HepG2 (cell line): ENCODE data around the gene ZNF771. TPM values are rescaled to one million over a fixed set of nuclear protein-coding genes. Genes with fewer than 3 reads are reported as not detected.

Experiments used
- BHLHE40 ChIP-seq: IDR thresholded peaks from 2 replicates; pipeline ENCODE4 v1.6.1; 2011; ENCODE audit warnings: low read length, improper control_type of control experiment
- CERS6 ChIP-seq: sonication (generic); formaldehyde crosslinking; IDR thresholded peaks from 2 replicates; pipeline ENCODE4 v1.5.0; 2020; ENCODE audit warnings: missing genetic modification reagents
- GABPB1 ChIP-seq: IDR thresholded peaks from 2 replicates; pipeline ENCODE4 v1.6.1; 2016; ENCODE audit warnings: mild to moderate bottlenecking, missing genetic modification reagents, moderate library complexity, missing compliant biosample characterization
- IKZF4 ChIP-seq: sonication (generic); formaldehyde crosslinking; IDR thresholded peaks from 2 replicates; pipeline ENCODE4 v1.5.1; 2020; ENCODE audit warnings: borderline replicate concordance, mild to moderate bottlenecking, low read depth, missing genetic modification reagents; ENCODE audit errors: not compliant biosample characterization
- JUND ChIP-seq: sonication (generic); formaldehyde crosslinking; IDR thresholded peaks from 2 replicates; pipeline ENCODE4 v1.8.0; 2022; ENCODE audit warnings: mild to moderate bottlenecking, missing genetic modification reagents
- KAT8 ChIP-seq: IDR thresholded peaks from 2 replicates; pipeline ENCODE4 v1.6.1; 2016; ENCODE audit warnings: missing genetic modification reagents, missing compliant biosample characterization
- MED8 ChIP-seq: sonication (generic); formaldehyde crosslinking; IDR thresholded peaks from 2 replicates; pipeline ENCODE4 v1.8.1; 2023; ENCODE audit warnings: mild to moderate bottlenecking, missing genetic modification reagents; ENCODE audit not compliant: insufficient replicate concordance
- NFYB ChIP-seq: sonication (generic); formaldehyde crosslinking; IDR thresholded peaks from 2 replicates; pipeline ENCODE4 v1.4.0; 2020; ENCODE audit warnings: missing genetic modification reagents
- REPIN1 ChIP-seq: sonication (generic); formaldehyde crosslinking; IDR thresholded peaks from 2 replicates; pipeline ENCODE4 v1.8.0; 2022; ENCODE audit warnings: missing genetic modification reagents, low read depth, mild to moderate bottlenecking, borderline replicate concordance
- SP2 ChIP-seq: sonication (generic); formaldehyde crosslinking; IDR thresholded peaks from 2 replicates; pipeline ENCODE4 v1.5.1; 2020; ENCODE audit warnings: mild to moderate bottlenecking, missing genetic modification reagents
- THAP11 ChIP-seq: IDR thresholded peaks from 2 replicates; pipeline ENCODE4 v1.6.1; 2016; ENCODE audit warnings: missing biosample characterization, missing genetic modification reagents
- TSC22D2 ChIP-seq: sonication (generic); formaldehyde crosslinking; IDR thresholded peaks from 2 replicates; pipeline ENCODE4 v1.5.1; 2020; ENCODE audit warnings: missing genetic modification reagents, mild to moderate bottlenecking, borderline replicate concordance
- U2AF2 ChIP-seq: fragments of 200-400 bp; formaldehyde crosslinking; IDR thresholded peaks from 2 replicates; pipeline ENCODE4 v1.6.1; 2017; ENCODE audit warnings: low read depth, mild to moderate bottlenecking, low read length
- ZBTB14 ChIP-seq: sonication (generic); formaldehyde crosslinking; IDR thresholded peaks from 2 replicates; pipeline ENCODE4 v1.4.0; 2020; ENCODE audit warnings: missing genetic modification reagents
- ZBTB26 ChIP-seq: IDR thresholded peaks from 2 replicates; pipeline ENCODE4 v1.6.1; 2016; ENCODE audit warnings: missing compliant biosample characterization, missing genetic modification reagents, borderline replicate concordance
- ZNF629 ChIP-seq: sonication (generic); formaldehyde crosslinking; conservative IDR thresholded peaks from 2 replicates; pipeline ENCODE4 v1.5.0; 2020; ENCODE audit warnings: missing genetic modification reagents
- ZNF724P ChIP-seq: sonication (generic); formaldehyde crosslinking; IDR thresholded peaks from 2 replicates; pipeline ENCODE4 v1.8.0; 2022; ENCODE audit warnings: missing genetic modification reagents, borderline replicate concordance
- ZNF747 ChIP-seq: sonication (generic); formaldehyde crosslinking; IDR thresholded peaks from 2 replicates; pipeline ENCODE4 v1.8.1; 2023; ENCODE audit warnings: missing genetic modification reagents, mild to moderate bottlenecking, borderline replicate concordance
- ZNF841 ChIP-seq: sonication (generic); formaldehyde crosslinking; IDR thresholded peaks from 2 replicates; pipeline ENCODE4 v1.8.1; 2023; ENCODE audit warnings: missing genetic modification reagents, borderline replicate concordance
- ZSCAN22 ChIP-seq: sonication (generic); formaldehyde crosslinking; IDR thresholded peaks from 2 replicates; pipeline ENCODE4 v1.4.0; 2020; ENCODE audit warnings: mild to moderate bottlenecking, missing genetic modification reagents
- polyA plus RNA-seq, 8 experiments: library from polyadenylated mRNA; depleted of rRNA in 3 of 8; stranded (reverse) in 7 of 8; unstranded in 1 of 8; fragments of >200 nt; fragmentation: Illumina TruSeq in 4 of 8; extraction: Trizol in 4 of 8; gene quantifications; 2 replicates each; pipeline versions ENCODE4 v1.2.1 to v1.2.3, GENCODE V29; 2011 to 2016; ENCODE audit warnings: low read depth in 4 of 8, missing spikeins in 1 of 8, mixed read lengths in 1 of 8; ENCODE audit not compliant: insufficient read depth in 1 of 8
- total RNA-seq, 5 experiments: library from RNA; depleted of rRNA; stranded (reverse); fragments of >200 nt; fragmentation: Illumina TruSeq; extraction: Trizol; gene quantifications; 2 replicates each; pipeline ENCODE4 v1.2.3, GENCODE V29; 2016; ENCODE audit warnings: low read depth in 1 of 5
- TF ChIP-seq, protein P1 (sequence below): sonication (generic); formaldehyde crosslinking; IDR thresholded peaks from 2 replicates; pipeline ENCODE4; 2020; ENCODE audit warnings: missing genetic modification reagents, mild to moderate bottlenecking, borderline replicate concordance

ZNF771 gene
- total and polyA plus RNA-seq, 2 of the 13 experiments (the other 11 are each of a cell fraction or from before 2014, with no cell fraction given): 5.0 to 11.8 TPM

GRCh38 chr16:30430428-30430970, 23.1 kb downstream of the ZNF771 start (continued):
- TF ChIP-seq, protein P1, sequence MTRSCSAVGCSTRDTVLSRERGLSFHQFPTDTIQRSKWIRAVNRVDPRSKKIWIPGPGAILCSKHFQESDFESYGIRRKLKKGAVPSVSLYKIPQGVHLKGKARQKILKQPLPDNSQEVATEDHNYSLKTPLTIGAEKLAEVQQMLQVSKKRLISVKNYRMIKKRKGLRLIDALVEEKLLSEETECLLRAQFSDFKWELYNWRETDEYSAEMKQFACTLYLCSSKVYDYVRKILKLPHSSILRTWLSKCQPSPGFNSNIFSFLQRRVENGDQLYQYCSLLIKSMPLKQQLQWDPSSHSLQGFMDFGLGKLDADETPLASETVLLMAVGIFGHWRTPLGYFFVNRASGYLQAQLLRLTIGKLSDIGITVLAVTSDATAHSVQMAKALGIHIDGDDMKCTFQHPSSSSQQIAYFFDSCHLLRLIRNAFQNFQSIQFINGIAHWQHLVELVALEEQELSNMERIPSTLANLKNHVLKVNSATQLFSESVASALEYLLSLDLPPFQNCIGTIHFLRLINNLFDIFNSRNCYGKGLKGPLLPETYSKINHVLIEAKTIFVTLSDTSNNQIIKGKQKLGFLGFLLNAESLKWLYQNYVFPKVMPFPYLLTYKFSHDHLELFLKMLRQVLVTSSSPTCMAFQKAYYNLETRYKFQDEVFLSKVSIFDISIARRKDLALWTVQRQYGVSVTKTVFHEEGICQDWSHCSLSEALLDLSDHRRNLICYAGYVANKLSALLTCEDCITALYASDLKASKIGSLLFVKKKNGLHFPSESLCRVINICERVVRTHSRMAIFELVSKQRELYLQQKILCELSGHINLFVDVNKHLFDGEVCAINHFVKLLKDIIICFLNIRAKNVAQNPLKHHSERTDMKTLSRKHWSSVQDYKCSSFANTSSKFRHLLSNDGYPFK (CRISPR knock-in tag): no peak
- no peak for TF ChIP-seq NFYB (CRISPR knock-in tag)
- TF ChIP-seq ZNF724P (CRISPR knock-in tag): peak; percentile 77; the same call in 1 of the 2 replicates
- peak; percentile 43; the same call in 1 of the 2 replicates for TF ChIP-seq TSC22D2 (CRISPR knock-in tag)
- TF ChIP-seq ZSCAN22 (CRISPR knock-in tag): 0 out of 2 replicates have a peak, but pooled peaks have one; percentile 16
- no peak; the same call in none of the 2 replicates for TF ChIP-seq ZBTB26 (CRISPR knock-in tag)
- TF ChIP-seq MED8: no peak
- TF ChIP-seq CERS6 (CRISPR knock-in tag): 0 out of 2 replicates have a peak, but pooled peaks have one; percentile 66
- no peak for TF ChIP-seq U2AF2
- no peak; the same call in 1 of the 2 replicates for TF ChIP-seq BHLHE40
- peak; percentile 54; the same call in 1 of the 2 replicates for TF ChIP-seq ZBTB14 (CRISPR knock-in tag)
- TF ChIP-seq ZNF841: no peak; the same call in 1 of the 2 replicates
- TF ChIP-seq ZNF747 (CRISPR knock-in tag): no peak; the same call in 1 of the 2 replicates
- TF ChIP-seq GABPB1: no peak
- peak; percentile 34; the same call in 1 of the 2 replicates for TF ChIP-seq JUND (CRISPR knock-in tag)
- peak; percentile 78 for TF ChIP-seq IKZF4 (CRISPR knock-in tag)
- TF ChIP-seq SP2: no peak
- 0 out of 2 replicates have a peak, but pooled peaks have one; percentile 15 for TF ChIP-seq THAP11
- TF ChIP-seq REPIN1: peak; percentile 44; the same call in 1 of the 2 replicates
- no peak for TF ChIP-seq KAT8 (CRISPR knock-in tag)
- no peak; the same call in 1 of the 2 replicates for TF ChIP-seq ZNF629 (CRISPR knock-in tag)
